ENCODE results near the gene SLC22A9.
"Not testable (repeated sequence)": the region's sequence is repeated elsewhere in the genome, so short reads cannot be mapped to it uniquely, and the experiment has no call there.

The SLC22A9 gene

DNA sequence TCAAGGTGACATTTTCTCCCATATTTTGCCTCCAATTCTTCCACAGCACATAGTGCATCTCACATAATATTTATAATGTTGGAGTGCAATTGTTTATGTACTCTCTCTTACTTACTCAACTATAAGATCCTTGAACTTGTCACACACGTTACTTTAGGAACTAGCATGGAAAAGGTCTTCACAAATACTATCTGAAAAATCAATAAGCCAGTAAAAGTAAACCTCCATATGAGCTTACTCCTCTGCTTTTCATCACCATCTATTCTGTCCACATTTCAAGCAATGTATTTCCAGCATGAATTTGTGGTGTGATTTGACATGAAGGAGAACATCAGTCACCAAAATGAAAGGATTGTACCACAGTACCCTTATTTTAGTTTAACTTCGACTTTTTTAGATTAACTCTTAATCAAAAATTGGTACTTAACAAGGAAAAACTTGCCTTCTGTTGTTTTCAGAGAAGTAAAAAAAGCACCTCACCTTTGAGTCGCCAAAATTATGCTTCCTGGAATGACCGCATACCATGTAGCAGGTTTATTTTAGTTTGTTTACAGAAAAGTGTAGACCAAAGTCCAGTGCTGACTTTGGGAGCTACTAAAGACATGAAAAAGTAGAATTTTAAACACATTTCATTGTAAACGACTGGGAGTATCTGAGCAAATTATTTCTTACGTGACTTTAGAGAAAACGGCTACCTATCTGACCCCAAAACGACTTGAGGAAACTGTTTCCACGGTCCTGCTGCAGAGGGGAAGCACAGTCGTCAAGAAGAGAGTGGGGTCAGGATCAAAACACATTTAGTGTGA is at the start of gene SLC22A9:
SLC22A9 (plus strand) TSS at position 621 of the 806 bp plus-strand sequence. CDS start 272 bp downstream, outside the sequence.
- DNase-seq (ENCODE audit: low spot score): no peak

GRCh38 chr11:63321723-63322122 is 47.9 kb upstream of the SLC22A9 start:
- DNase-seq (ENCODE audit: low spot score): no peak

DNA sequence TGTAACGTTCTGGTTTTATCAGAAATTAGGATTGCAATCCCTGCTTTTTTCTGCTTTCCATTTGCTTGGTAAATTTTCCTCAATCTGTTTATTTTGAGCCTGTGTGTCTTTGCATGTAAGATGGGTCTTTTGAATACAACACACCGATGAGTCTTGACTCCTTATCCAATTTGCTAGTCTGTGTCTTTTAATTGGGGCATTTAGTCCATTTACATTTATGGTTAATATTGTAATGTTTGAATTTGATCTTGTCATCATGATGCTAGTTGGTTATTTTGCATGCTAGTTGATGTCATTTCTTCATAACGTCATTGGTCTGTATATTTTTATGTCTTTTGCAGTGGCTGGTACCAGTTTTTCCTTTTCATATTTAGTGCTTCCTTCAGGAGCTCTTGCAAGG is 34.5 kb upstream of the SLC22A9 start:
- DNase-seq (ENCODE audit: low spot score): not testable (repeated sequence)

GRCh38 chr11:63337070-63337469 is 32.5 kb upstream of the SLC22A9 start:
- no peak for DNase-seq (ENCODE audit: low spot score)

DNA sequence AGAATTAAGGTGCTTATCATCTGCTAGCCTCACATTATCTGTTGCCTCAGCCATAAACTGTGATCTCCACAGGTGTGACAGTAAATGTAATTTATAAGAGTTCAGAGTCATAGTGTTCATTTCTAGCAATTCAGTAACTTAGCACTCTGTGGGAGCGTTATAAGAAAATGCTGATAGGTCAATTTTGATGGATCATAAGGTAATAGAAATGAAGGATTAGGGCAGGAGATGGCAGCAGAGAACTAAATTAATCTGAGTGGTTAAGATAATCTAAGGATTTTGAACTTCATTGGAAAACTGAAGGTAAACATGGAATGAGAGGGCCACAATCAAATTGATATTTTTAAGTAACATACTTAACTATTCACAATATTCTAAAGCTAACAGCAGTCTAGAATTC is 26.5 kb upstream of the SLC22A9 start:
- no peak for DNase-seq (ENCODE audit: low spot score)

DNA sequence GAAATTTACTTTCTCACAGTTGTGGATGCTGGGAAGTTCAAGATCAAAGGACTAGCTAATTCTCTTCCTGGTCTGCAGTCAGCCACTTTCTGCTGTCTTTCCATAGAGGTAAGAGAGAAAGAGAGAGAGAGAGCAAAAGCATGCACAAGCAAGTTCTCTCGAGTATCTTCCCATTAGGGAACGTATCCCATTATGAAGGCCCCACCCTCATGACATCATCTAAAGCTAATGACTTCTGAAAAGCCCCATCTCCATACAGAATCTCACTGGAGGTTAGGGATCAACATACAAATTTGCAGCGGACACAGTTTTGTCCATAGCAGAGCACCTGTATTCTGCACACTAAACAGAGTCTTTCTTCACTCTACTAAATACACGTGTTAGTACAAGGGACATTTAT is 17.4 kb upstream of the SLC22A9 start:
- no peak for DNase-seq (ENCODE audit: low spot score)

DNA sequence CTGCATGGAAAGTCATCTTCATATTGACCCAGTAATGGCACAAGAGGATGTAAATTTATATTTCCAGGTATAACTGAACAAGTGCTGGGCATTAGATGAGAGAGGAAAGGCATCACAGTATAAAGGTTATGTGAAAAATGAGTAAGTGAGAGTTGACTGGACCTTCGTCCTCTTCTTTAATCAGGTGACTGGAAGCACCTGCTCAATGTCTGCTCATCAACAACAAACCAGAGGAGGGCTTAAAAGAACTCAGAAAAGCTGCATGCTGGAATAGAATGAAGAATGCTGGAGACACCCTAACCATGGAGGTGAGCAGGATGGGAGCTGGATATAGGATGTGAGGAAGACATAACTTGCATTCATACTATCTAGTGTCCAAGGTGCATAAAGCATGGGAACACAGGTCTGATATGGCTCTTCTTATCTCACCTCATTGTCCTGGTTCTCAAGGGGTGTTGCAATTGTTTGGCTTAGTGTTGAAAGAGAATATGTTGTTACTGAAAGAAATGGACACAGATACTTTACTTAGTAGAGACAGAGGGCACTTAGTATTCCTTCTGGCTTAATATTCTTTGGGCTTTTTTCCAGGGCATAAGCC is 7.3 kb upstream of the SLC22A9 start:
- DNase-seq (ENCODE audit: low spot score): no peak

- no peak for DNase-seq (ENCODE audit: low spot score)
Measured at GRCh38 chr11:63369971-63370588, 495 bp downstream of the SLC22A9 start.

- no peak for DNase-seq (ENCODE audit: low spot score)
Measured at GRCh38 chr11:63371396-63371795, 1.8 kb downstream of the SLC22A9 start.

DNA sequence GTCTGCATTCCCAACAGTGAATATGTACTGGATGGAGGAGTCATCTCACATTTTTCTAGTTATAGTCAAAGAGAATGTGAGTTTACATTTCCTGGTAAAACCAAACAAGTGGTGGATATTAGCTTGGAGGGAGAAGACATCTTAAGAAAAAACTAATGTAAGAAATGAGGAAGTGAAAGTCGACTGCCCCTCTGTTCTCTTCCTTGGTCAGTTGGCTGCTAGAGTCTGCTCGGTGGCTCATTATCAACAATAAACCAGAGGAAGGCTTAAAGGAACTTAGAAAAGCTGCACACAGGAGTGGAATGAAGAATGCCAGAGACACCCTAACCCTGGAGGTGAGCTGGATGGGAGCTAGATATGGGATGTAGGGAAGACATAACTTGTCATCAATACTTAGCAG is 5.8 kb downstream of the SLC22A9 start:
- DNase-seq (ENCODE audit: low spot score): no peak

- DNase-seq (ENCODE audit: low spot score): no peak
Measured at GRCh38 chr11:63380130-63380529, 10.5 kb downstream of the SLC22A9 start.

- DNase-seq (ENCODE audit: low spot score): no peak
Measured at GRCh38 chr11:63395697-63396096, 26.1 kb downstream of the SLC22A9 start.

GRCh38 chr11:63404161-63404935 is 34.8 kb downstream of the SLC22A9 start:
- DNase-seq (ENCODE audit: low spot score): no peak

- no peak for DNase-seq (ENCODE audit: low spot score)
Measured at GRCh38 chr11:63405114-63405513, 35.5 kb downstream of the SLC22A9 start.

- DNase-seq (ENCODE audit: low spot score): no peak
Measured at GRCh38 chr11:63406458-63406857, 36.9 kb downstream of the SLC22A9 start.

DNA sequence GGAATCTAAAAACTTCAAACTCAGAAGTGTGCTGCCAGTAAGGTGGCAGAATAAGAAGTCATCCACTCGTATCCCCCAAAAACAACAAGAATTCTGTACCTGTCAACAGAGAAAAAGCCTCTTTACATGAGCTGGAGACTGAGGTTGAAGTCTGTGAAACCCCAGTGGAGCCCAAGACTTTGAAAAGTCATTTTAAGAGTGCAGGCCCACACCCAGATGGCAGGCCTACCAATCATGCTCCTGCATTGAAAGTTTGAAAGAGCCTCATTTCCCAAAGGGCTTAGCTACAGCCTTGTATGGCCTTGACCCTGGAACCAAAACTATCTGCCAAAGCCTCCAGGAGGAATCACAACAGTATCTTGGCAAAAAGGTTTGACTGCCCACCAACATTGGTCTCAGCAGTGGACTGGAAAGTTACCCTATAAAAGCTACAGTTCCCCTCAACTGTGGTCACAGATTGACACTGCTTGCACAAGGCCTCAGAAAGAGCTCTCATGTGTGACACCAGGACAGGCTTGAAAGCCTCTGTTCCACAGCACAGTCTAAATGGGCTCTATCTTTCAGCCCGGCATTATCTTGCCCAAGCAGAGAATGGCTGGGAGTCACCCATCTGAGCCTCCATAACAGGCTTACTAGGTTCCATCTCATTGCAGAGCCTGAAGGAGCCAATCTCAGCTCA is 47.7 kb downstream of the SLC22A9 start:
- DNase-seq (ENCODE audit: low spot score): no peak

DNA sequence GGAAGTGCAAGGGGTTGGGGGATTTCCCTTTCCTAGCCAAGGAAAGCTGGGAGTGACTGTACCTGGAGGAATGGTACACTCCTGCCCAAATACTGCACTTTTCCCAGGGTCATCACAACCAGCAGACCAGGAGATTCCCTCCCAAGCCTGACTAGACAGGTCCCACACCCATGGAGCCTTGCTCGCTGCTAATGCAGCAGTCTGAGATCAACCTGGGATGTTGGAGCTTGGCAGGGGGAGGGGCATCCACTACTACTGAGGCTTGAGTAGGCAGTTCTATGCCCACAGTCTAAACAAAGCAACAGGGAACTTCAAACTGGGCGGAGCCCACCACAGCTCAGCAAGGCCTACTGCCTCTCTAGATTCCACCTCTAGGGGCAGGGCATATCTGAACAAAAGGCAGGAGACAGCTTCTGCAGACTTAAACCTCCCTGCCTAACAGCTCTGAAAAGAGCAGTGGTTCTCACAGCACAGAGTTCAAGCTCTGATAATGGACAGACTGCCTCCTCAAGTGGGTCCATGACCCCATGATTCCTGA is 58.5 kb downstream of the SLC22A9 start:
- DNase-seq (ENCODE audit: low spot score): no peak

GRCh38 chr11:63430731-63431130 is 61.1 kb downstream of the SLC22A9 start:
- DNase-seq (ENCODE audit: low spot score): not testable (repeated sequence)

DNA sequence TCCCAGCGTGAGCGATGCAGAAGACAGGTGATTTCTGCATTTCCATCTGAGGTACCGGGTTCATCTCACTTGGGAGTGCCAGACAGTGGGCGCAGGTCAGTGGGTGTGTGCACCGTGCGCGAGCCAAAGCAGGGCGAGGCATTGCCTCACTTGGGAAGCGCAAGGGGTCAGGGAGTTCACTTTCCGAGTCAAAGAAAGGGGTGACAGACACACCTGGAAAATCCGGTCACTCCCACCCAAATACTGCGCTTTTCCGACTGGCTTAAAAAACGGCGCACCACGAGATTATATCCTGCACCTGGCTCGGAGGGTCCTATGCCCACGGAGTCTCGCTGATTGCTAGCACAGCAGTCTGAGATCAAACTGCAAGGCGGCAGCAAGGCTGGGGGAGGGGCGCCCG is 65.8 kb downstream of the SLC22A9 start:
- DNase-seq (ENCODE audit: low spot score): not testable (repeated sequence)

GRCh38 chr11:63435831-63436230 is 66.2 kb downstream of the SLC22A9 start:
- not testable (repeated sequence) for DNase-seq (ENCODE audit: low spot score)

- no peak for DNase-seq (ENCODE audit: low spot score)
Measured at GRCh38 chr11:63443714-63444113, 74.1 kb downstream of the SLC22A9 start.

DNA sequence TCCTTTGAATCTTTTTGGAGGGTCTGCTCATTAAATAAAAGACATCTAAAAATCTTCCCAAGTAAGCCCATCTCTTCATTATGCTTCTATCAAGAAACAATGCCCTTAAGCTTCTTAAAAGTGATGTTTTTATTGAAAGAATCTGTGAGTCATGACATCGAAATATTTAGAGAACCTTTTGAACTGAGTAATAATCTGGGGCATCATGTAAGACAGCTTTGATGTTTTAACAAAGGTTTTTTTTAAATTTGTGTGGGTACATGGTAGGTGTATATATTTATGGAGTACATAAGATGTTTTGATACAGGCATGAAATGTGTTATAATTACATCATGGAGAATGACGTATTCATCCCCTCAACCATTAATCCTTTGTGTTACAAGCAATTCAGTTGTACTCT is 74.6 kb downstream of the SLC22A9 start:
- DNase-seq (ENCODE audit: low spot score): no peak
